ENCODE results near the gene TRIM36. TPM values are rescaled to one million over a fixed set of nuclear protein-coding genes. Genes with fewer than 3 reads are reported as not detected.

Gene TRIM36
- total and polyA plus RNA-seq, 5 donors from 2014 or later, result not detected

DNA sequence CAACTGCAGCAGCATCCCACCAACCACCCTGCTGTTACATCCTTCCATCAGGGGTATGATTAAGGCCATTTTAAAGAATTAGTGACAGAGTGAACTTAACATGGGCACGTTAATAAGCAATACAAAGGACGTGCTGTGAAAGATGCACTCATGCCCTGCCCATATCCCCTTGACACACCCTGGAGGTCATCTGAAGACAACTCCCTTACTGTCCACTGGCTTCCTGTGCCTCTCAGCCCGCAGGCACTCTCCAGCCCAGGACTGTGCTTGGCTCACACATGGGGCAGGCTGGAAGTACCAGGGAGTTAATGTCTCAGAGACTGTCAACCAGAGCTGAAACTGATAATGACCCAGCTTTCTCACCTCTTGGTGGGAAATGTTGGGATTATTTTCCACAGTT is 81.8 kb downstream of the TRIM36 start:
- peaks cover 2% of the 10 kb centered on the region for H3K27me3 ChIP-seq (ENCODE audit: control insufficient read depth, insufficient read depth, low read length)
- no peak overlapping the region for H3K27ac Mint-ChIP-seq
- peaks cover 0 to 2% (median 0%) of the 10 kb centered on the region in 7 donors for H3K9me3 Mint-ChIP-seq
- no peaks in the 10 kb centered on the region for H3K36me3 ChIP-seq (ENCODE audit: control insufficient read depth, insufficient read depth, low read length)
- no peak overlapping the region for H3K27ac ChIP-seq (ENCODE audit: insufficient read depth, low read length, poor library complexity, severe bottlenecking)
- H3K36me3 Mint-ChIP-seq, result no peaks in the 10 kb centered on the region
- H3K4me1 Mint-ChIP-seq, result no peaks in the 10 kb centered on the region
- H3K4me1 ChIP-seq (ENCODE audit: control insufficient read depth, insufficient read depth, low read length, poor library complexity, severe bottlenecking), result no peaks in the 10 kb centered on the region
- H3K4me3 Mint-ChIP-seq, result no peak overlapping the region
- no peak for DNase-seq
- peaks cover 8% of the 10 kb centered on the region for H3K27me3 Mint-ChIP-seq
- no peak overlapping the region for H3K4me3 ChIP-seq (ENCODE audit: low read depth, low read length)
- H3K9me3 ChIP-seq (ENCODE audit: control insufficient read depth in 2 of 2, low read length in 2 of 2), result no peaks in the 10 kb centered on the region
- no peak for ATAC-seq (ENCODE audit: low read depth in 2 of 2)

DNA sequence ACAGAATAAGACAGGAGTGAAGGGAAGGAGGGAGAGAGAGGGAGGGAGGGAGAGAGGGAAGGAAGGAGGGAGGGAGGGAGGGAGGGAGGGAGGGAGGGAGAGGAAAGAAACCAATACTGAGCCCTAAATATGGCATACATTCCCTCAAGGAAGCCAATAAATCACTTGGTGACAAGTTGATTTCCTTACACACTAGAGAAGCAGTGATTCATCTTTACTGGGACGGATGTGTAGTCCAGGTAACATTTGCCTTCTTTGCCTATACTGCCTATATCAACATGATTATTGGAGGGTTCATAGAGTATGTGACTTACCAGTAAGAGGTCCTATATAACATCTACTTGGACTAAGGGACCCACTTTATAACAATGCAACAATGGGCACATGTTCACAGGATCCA is 83.2 kb downstream of the TRIM36 start:
- H3K27me3 Mint-ChIP-seq, result peaks cover 12% of the 10 kb centered on the region
- no peaks in the 10 kb centered on the region for H3K36me3 ChIP-seq (ENCODE audit: control insufficient read depth, insufficient read depth, low read length)
- H3K9me3 Mint-ChIP-seq, result peaks cover 0 to 4% (median 0%) of the 10 kb centered on the region in 7 donors
- no peaks in the 10 kb centered on the region for H3K36me3 Mint-ChIP-seq
- H3K4me3 Mint-ChIP-seq, result no peak overlapping the region
- H3K27ac Mint-ChIP-seq, result no peak overlapping the region
- H3K27ac ChIP-seq (ENCODE audit: insufficient read depth, low read length, poor library complexity, severe bottlenecking), result no peak overlapping the region
- no peaks in the 10 kb centered on the region for H3K9me3 ChIP-seq (ENCODE audit: control insufficient read depth in 2 of 2, low read length in 2 of 2)
- H3K4me1 ChIP-seq (ENCODE audit: control insufficient read depth, insufficient read depth, low read length, poor library complexity, severe bottlenecking), result no peaks in the 10 kb centered on the region
- DNase-seq, result no peak
- no peak overlapping the region for H3K4me3 ChIP-seq (ENCODE audit: low read depth, low read length)
- H3K27me3 ChIP-seq (ENCODE audit: control insufficient read depth, insufficient read depth, low read length), result peaks cover 2% of the 10 kb centered on the region
- ATAC-seq (ENCODE audit: low read depth in 2 of 2), result no peak
- H3K4me1 Mint-ChIP-seq, result no peaks in the 10 kb centered on the region

DNA sequence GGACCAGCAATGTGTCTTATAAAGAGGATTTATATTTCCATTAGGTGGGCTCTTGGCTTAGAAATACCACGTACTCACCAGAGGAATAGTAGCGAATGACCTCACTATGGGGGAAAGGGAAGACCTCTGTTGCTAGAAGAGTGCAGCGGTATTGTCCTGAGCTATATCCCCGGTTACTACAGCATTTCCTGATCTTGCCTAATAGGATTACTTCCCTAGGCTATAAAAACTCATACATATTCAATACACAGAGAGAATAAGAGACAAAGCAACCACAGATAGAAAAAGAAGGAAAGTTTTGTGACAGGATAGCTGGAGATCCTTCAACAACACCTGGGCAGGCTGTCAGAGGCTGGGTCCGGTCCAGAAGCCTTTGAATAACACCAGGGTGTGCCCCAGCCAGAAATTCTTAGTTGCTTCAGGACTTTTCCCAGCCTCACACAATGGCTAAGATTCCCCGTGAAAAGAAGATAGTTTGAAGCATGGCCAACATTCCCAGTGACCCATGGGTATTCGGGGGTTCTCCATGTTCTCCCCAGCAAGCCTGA is 85.4 kb downstream of the TRIM36 start:
- peaks cover 0 to 4% (median 0%) of the 10 kb centered on the region in 7 donors for H3K9me3 Mint-ChIP-seq
- H3K36me3 Mint-ChIP-seq, result no peaks in the 10 kb centered on the region
- H3K27ac Mint-ChIP-seq, result no peak overlapping the region
- ATAC-seq (ENCODE audit: low read depth in 2 of 2), result no peak
- H3K4me1 Mint-ChIP-seq, result no peaks in the 10 kb centered on the region
- H3K36me3 ChIP-seq (ENCODE audit: control insufficient read depth, insufficient read depth, low read length), result no peaks in the 10 kb centered on the region
- H3K27me3 Mint-ChIP-seq, result peaks cover 12% of the 10 kb centered on the region
- H3K4me3 Mint-ChIP-seq, result no peak overlapping the region
- H3K4me3 ChIP-seq (ENCODE audit: low read depth, low read length), result no peak overlapping the region
- no peak for DNase-seq
- no peaks in the 10 kb centered on the region for H3K9me3 ChIP-seq (ENCODE audit: control insufficient read depth in 2 of 2, low read length in 2 of 2)
- no peak overlapping the region for H3K27ac ChIP-seq (ENCODE audit: insufficient read depth, low read length, poor library complexity, severe bottlenecking)
- H3K27me3 ChIP-seq (ENCODE audit: control insufficient read depth, insufficient read depth, low read length), result peaks cover 2% of the 10 kb centered on the region
- H3K4me1 ChIP-seq (ENCODE audit: control insufficient read depth, insufficient read depth, low read length, poor library complexity, severe bottlenecking), result no peaks in the 10 kb centered on the region

DNA sequence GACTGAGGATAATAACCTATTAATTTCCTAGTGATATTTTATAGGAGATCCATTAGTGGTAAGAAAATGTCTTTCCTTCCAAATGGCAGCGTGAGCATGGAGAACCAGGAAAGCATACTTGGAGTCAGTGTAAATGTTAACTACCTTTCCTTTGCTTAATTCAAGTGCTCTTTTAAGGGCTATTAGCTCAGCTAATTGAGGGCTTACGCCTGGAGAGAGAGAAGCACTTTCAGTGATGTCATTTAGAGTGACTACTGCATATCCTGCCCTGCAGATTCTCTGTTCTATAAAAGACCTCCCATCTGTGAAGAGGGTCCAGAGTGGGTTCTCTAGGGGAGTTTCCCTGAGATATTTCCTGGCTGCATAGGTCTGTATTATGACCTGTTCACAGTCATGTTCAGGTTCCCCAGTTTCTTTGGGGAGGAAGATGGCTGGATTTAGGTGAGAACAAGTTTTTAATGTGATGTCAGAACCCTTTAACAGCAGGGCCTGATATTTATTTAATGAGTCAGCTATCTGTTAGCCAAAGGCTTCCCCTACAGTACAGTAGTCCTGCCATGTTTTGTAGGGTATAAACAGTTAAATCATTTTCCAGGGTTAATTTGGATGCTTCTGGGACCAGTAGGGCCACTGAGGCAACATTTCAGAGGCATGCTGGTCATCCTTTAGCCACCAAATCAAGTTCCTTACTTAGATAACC is 89.6 kb downstream of the TRIM36 start:
- no peaks in the 10 kb centered on the region for H3K4me1 ChIP-seq (ENCODE audit: control insufficient read depth, insufficient read depth, low read length, poor library complexity, severe bottlenecking)
- Mint-ChIP-seq H3K27ac (no peak overlapping the region), H3K4me3 (no peak overlapping the region), H3K9me3 (peaks cover 0 to 5% (median 0%) of the 10 kb centered on the region in 7 donors), H3K27me3 (peaks cover 12% of the 10 kb centered on the region), H3K36me3 (no peaks in the 10 kb centered on the region), H3K4me1 (no peaks in the 10 kb centered on the region)
- no peak overlapping the region for H3K4me3 ChIP-seq (ENCODE audit: low read depth, low read length)
- H3K36me3 ChIP-seq (ENCODE audit: control insufficient read depth, insufficient read depth, low read length), result no peaks in the 10 kb centered on the region
- DNase-seq, result no peak
- no peak overlapping the region for H3K27ac ChIP-seq (ENCODE audit: insufficient read depth, low read length, poor library complexity, severe bottlenecking)
- ATAC-seq (ENCODE audit: low read depth in 2 of 2), result no peak
- H3K27me3 ChIP-seq (ENCODE audit: control insufficient read depth, insufficient read depth, low read length), result no peaks in the 10 kb centered on the region
- H3K9me3 ChIP-seq (ENCODE audit: control insufficient read depth in 2 of 2, low read length in 2 of 2), result no peaks in the 10 kb centered on the region

Other genes starting within 250 kb of the TRIM36 start
- gene PGGT1B, start 93.0 kb upstream of the TRIM36 start, total RNA-seq, result 46.8 TPM
- 10 to 100 TPM in 2 of 4 donors, 1 to 10 TPM in 2; 6.9 to 11.6 (median 9.3) TPM for gene PGGT1B, start 93.0 kb upstream of the TRIM36 start, polyA plus RNA-seq
- gene CCDC112, start 126.7 kb upstream of the TRIM36 start, total RNA-seq, result 2.3 TPM
- 1 to 10 TPM in 3 of 4 donors, under 1 TPM in 1; 0.89 to 2.7 (median 1.5) TPM for gene CCDC112, start 126.7 kb upstream of the TRIM36 start, polyA plus RNA-seq